HPDE6-E6E7 (cell line): ENCODE results near the gene TBC1D10A.
"Not testable (repeated sequence)": the region's sequence is repeated elsewhere in the genome, so short reads cannot be mapped to it uniquely, and the experiment has no call there.

Source experiments
- DNase-seq: peaks from one replicate; pipeline ENCODE4 v3.0.0; 2011; ENCODE audit warnings: missing footprints; ENCODE audit errors: extremely low spot score

The TBC1D10A gene

GRCh38 chr22:30347255-30347892 lies 20.6 kb upstream of the TBC1D10A start:
- no peak for DNase-seq

- DNase-seq, result no peak
These were observed 17.9 kb upstream of the TBC1D10A start for GRCh38 chr22:30344447-30345200.

GRCh38 chr22:30340911-30341685 lies 14.4 kb upstream of the TBC1D10A start:
- DNase-seq, result no peak

GRCh38 chr22:30338802-30339201 lies 12.1 kb upstream of the TBC1D10A start:
- no peak for DNase-seq

GRCh38 chr22:30338341-30338740 lies 11.6 kb upstream of the TBC1D10A start:
- DNase-seq, result not testable (repeated sequence)

- no peak for DNase-seq
These were observed 10.7 kb upstream of the TBC1D10A start for GRCh38 chr22:30337461-30337778.

GRCh38 chr22:30336752-30337460 lies 10.2 kb upstream of the TBC1D10A start:
- DNase-seq, result no peak

GRCh38 chr22:30335236-30335635 lies 8.5 kb upstream of the TBC1D10A start:
- no peak for DNase-seq

- no peak for DNase-seq
These were observed 7.9 kb upstream of the TBC1D10A start for GRCh38 chr22:30334646-30335045.

GRCh38 chr22:30333707-30334087 lies 7.0 kb upstream of the TBC1D10A start:
- no peak for DNase-seq

- DNase-seq, result no peak
These were observed 6.4 kb upstream of the TBC1D10A start for GRCh38 chr22:30332994-30333706.

- no peak for DNase-seq
These were observed 5.8 kb upstream of the TBC1D10A start for GRCh38 chr22:30332551-30332950.

- DNase-seq, result no peak
These were observed 1.8 kb upstream of the TBC1D10A start for GRCh38 chr22:30328466-30329049.

- DNase-seq, result peak; percentile 71
These were observed 1.2 kb upstream of the TBC1D10A start for GRCh38 chr22:30327864-30328345.

- DNase-seq, result no peak
These were observed 461 bp downstream of the TBC1D10A start for GRCh38 chr22:30326255-30326705.

GRCh38 chr22:30325724-30326254 lies 952 bp downstream of the TBC1D10A start:
- DNase-seq, result no peak

GRCh38 chr22:30325065-30325720 lies 1.5 kb downstream of the TBC1D10A start:
- DNase-seq, result peak; percentile 87

GRCh38 chr22:30324014-30324730 lies 2.6 kb downstream of the TBC1D10A start:
- no peak for DNase-seq

- no peak for DNase-seq
These were observed 3.5 kb downstream of the TBC1D10A start for GRCh38 chr22:30323246-30323645.
